Activated naive CD4-positive, alpha-beta T cell treated with anti-CD3 and anti-CD28 coated beads, Interleukin-2, amount 10 ng/mL, durations not matched to agents 7 days and 5 days (primary cell): ENCODE results near the gene SHISA4.
"Not testable (repeated sequence)": the region's sequence is repeated elsewhere in the genome, so short reads cannot be mapped to it uniquely, and the experiment has no call there.

Experiments
- CTCF ChIA-PET: fragments of 350-600 bp; sonication (Branson Sonifier 250); formaldehyde crosslinking; loops from one replicate; lab custom pipeline; 2021; ENCODE audit warnings: antibody characterized with exemption; lab: Charles Lee
- DNase-seq: peaks from one replicate; pipeline ENCODE4 v3.0.0-alpha.2; 2020
- H3K27ac Mint-ChIP-seq: one replicate; pipeline ENCODE4 v1.8.0; 2021; ENCODE audit warnings: mild to moderate bottlenecking, moderate library complexity, mixed read lengths
- H3K27me3 Mint-ChIP-seq: one replicate; pipeline ENCODE4 v1.8.0; 2021; ENCODE audit warnings: mild to moderate bottlenecking, mixed read lengths
- H3K36me3 Mint-ChIP-seq: one replicate; pipeline ENCODE4 v1.8.0; 2021; ENCODE audit warnings: mixed read lengths
- H3K4me1 Mint-ChIP-seq: one replicate; pipeline ENCODE4 v1.8.0; 2021; ENCODE audit warnings: mixed read lengths
- H3K4me3 Mint-ChIP-seq: one replicate; pipeline ENCODE4 v1.8.0; 2021; ENCODE audit warnings: mild to moderate bottlenecking, moderate library complexity, mixed read lengths
- H3K9me3 Mint-ChIP-seq: one replicate; pipeline ENCODE4 v1.8.0; 2021; ENCODE audit warnings: mixed read lengths

SHISA4 gene

DNA sequence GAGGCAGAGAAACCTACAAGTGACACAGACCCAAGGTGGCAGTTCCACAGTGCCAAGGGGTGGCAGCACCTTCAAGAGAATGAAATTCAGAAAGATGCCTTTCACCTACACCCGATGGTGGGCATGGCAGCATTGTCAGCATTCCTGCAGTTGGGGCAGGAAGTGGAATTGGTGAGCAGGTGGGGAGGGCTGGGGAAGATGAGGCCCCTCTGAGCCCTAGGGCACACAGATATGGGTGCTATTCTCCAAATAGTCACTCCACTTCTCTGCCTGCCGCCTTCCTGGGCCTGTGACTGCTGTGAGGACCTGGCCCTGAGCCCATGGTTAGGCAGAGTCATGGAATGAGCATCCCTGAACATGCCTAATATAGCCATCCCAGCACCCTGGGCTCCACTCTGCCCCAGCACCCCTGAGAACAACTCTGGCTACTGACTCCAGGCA is 8.3 kb downstream of the SHISA4 start:
- no peak for DNase-seq
- Mint-ChIP-seq H3K36me3 (no peaks in the 10 kb centered on the region), H3K27ac (no peak overlapping the region), H3K27me3 (peaks cover 37% of the 10 kb centered on the region), H3K4me1 (peaks cover 23% of the 10 kb centered on the region), H3K4me3 (no peak overlapping the region), H3K9me3 (no peaks in the 10 kb centered on the region)
- CTCF ChIA-PET = interaction anchor here (0.9 to 3.9 kb wide), 15 partner anchors 10 to 335 kb away, joined by 3 to 81 read pairs (median 9); partner anchors contain the start of gene TIMM17A

DNA sequence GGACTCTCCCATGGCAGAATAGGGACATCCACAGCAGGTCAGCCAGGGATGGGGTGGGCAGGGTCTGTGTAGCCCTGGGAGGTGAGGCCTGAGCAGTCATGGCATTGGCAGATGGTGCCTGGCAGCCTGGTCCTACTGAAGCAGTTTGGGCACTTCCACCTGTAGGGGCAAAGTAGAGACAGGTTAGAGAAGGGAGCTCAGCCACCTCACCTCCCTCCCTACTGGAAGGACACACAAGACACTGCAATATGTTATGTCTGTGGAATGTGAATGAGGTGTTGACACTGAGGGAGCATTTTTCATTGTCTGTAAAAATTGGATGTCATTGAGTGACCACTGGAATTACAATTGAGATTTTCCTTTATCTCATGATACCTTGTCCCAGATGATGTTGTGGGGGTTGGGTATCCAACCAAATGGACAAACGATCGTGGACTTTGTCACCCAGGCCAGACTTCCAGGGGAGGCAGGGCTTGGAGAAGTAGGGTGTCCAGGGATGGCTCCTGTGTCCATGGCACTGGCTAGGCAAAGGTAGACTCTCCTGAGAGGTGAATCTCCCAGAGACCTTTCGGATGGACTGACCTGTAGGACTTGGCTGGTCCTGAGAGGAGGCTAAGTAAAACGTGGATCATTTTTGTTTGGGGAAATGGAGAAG is 9.7 kb downstream of the SHISA4 start:
- no peak for DNase-seq
- CTCF ChIA-PET = interaction anchor here (0.8 to 1.6 kb wide), 5 partner anchors 10 to 101 kb away, joined by 3 to 5 read pairs (median 3); partner anchors contain the start of gene TIMM17A
- Mint-ChIP-seq H3K27me3 (peaks cover 37% of the 10 kb centered on the region), H3K27ac (no peak overlapping the region), H3K4me3 (no peak overlapping the region), H3K36me3 (no peaks in the 10 kb centered on the region), H3K9me3 (no peaks in the 10 kb centered on the region), H3K4me1 (peaks cover 23% of the 10 kb centered on the region)

DNA sequence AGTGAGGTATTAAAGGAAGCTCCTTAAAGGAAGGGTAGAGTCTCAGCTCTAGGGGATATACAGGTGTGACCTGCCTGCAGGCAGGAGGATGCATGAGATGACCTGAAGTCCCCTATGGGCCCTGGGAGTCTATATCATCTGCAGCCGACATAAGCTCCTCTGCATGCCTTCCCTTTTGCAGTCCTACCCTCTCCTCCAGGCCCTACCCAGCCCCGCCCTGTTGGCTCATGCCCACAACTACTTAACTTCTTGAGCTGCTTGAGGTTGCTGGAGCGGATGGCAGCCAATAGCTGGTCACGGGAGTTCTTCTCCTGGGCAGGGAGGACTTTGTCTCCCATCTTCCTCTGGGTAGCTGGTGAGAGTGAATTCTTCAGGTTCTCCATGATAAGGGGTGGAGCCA is 10.3 kb downstream of the SHISA4 start:
- no peaks in the 10 kb centered on the region for H3K36me3 Mint-ChIP-seq
- peaks cover 23% of the 10 kb centered on the region for H3K4me1 Mint-ChIP-seq
- H3K4me3 Mint-ChIP-seq = no peak overlapping the region
- H3K9me3 Mint-ChIP-seq = no peaks in the 10 kb centered on the region
- no peak overlapping the region for H3K27ac Mint-ChIP-seq
- peaks cover 35% of the 10 kb centered on the region for H3K27me3 Mint-ChIP-seq
- DNase-seq = no peak
- CTCF ChIA-PET = interaction anchor here (0.9 to 1.2 kb wide), 3 partner anchors 74 to 237 kb away, joined by 3 to 4 read pairs (median 3); no protein-coding TSS in a partner anchor

DNA sequence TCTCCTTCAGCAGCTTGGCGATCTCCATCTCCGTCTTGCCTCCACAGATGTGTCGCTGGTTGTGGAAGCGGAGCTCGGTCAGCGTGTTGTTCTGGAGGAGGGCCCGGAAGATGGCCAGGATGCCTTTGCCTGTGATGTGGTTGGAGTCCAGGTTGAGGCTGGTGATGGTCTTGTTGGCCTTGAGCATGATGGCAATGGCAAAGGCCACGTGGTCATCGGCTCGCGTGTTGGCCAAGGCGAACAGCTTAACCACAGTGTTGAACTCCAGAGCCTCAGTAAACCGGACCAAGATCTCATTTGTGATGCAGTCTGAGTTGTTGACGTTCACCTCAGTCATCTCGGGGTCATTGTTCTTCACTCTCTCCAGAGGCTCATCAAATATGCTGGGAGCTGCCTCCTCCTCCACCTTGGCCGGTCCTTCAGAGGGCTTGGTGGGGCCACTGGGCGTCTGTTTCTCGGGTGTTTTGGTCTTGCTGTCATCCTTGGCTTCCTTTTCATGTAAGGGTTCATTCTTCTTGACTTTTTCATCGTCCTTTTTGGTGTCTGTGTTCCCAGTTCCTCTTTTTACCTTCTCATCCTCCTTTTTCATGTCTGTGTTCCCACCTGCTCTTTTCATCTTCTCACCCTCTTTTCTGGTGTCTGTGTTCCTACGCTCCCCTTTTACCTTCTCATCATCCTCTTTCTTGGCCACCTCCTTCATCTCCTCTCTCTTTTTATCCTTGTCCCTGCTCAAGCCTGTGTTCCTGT is 11.2 kb downstream of the SHISA4 start:
- no peak overlapping the region for H3K4me3 Mint-ChIP-seq

DNA sequence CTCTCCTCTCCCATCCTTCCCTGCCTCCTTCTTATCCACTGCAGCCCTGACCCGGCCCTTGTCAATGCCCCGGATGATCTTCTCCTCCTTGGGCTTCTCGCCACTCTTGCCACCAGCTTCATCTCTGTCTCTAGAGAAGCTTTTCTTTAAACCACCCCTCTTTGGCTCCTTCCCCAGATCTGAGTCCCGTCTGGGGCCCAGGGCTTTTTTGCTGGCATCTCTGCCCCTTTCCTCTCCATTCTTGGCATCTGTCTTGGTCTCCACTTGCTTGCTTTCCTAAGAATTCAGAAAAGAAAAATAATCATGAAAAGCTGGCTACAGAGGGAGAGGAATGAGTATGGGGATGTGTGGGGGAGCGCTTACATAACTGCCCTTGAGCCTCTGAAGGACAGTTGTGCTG is 11.8 kb downstream of the SHISA4 start:
- no peak overlapping the region for H3K27ac Mint-ChIP-seq
- CTCF ChIA-PET = interaction anchor here (0.8 kb wide), 1 partner anchor 23 kb away, joined by 3 read pairs; no protein-coding TSS in a partner anchor

More for the DNA sequence above, 11.2 kb downstream of the SHISA4 start:
- DNase-seq = no peak
- CTCF ChIA-PET = interaction anchor here (1.2 kb wide), 2 partner anchors 100 to 236 kb away, joined by 3 to 4 read pairs; no protein-coding TSS in a partner anchor
- Mint-ChIP-seq H3K27me3 (peaks cover 40% of the 10 kb centered on the region), H3K27ac (no peak overlapping the region), H3K36me3 (no peaks in the 10 kb centered on the region), H3K9me3 (no peaks in the 10 kb centered on the region), H3K4me1 (peaks cover 15% of the 10 kb centered on the region)

DNA sequence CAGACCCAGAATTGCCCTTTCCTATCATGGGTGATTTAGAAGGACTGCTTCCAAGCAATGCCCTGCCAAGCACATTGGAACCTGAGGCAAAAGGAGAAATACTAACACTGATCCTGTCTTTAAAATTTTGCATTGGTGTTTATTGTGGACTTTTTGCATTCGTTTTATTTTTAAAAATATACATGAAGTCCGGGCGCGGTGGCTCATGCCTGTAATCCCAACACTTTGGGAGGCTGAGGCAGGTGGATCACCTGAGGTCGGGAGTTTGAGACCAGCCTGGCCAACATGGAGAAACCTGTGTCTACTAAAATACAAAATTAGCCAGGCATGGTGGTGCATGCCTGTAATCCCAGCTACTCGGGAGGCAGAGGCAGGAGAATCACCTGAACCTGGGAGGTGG is 12.3 kb downstream of the SHISA4 start:
- not testable (repeated sequence) for H3K27ac Mint-ChIP-seq, DNase-seq, H3K9me3 Mint-ChIP-seq, H3K36me3 Mint-ChIP-seq, H3K4me3 Mint-ChIP-seq
- Mint-ChIP-seq H3K4me1 (peaks cover 12% of the 10 kb centered on the region), H3K27me3 (peaks cover 42% of the 10 kb centered on the region)
- CTCF ChIA-PET = interaction anchor here (0.8 kb wide), 1 partner anchor 23 kb away, joined by 3 read pairs; no protein-coding TSS in a partner anchor

More for the DNA sequence above, 11.8 kb downstream of the SHISA4 start:
- H3K36me3 Mint-ChIP-seq = no peaks in the 10 kb centered on the region
- no peak overlapping the region for H3K4me3 Mint-ChIP-seq
- no peak for DNase-seq
- no peaks in the 10 kb centered on the region for H3K9me3 Mint-ChIP-seq
- peaks cover 14% of the 10 kb centered on the region for H3K4me1 Mint-ChIP-seq
- H3K27me3 Mint-ChIP-seq = peaks cover 43% of the 10 kb centered on the region

DNA sequence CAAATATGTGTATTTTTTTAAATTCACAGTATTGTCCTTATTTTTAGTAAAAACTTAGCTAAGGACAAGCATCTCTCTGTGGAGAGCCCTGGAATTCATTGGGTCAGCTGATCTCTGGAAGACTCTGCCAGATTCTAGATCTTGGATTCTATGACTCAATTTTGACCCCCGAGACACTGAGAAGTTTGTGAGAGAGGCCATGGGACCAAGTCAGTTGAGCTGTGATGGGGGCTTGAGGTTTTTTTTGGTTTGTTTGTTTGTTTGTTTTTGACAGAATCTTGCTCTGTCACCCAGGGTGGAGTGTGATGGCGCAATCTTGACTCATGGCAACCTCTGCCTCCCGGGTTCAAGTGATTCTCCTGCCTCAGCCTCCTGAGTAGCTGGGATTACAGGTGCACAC is 13.5 kb downstream of the SHISA4 start:
- CTCF ChIA-PET = no interaction called here
- no peaks in the 10 kb centered on the region for H3K36me3 Mint-ChIP-seq
- H3K27me3 Mint-ChIP-seq = peaks cover 42% of the 10 kb centered on the region
- no peak overlapping the region for H3K4me3 Mint-ChIP-seq
- H3K9me3 Mint-ChIP-seq = no peaks in the 10 kb centered on the region
- no peak for DNase-seq
- no peak overlapping the region for H3K27ac Mint-ChIP-seq
- peaks cover 4% of the 10 kb centered on the region for H3K4me1 Mint-ChIP-seq

DNA sequence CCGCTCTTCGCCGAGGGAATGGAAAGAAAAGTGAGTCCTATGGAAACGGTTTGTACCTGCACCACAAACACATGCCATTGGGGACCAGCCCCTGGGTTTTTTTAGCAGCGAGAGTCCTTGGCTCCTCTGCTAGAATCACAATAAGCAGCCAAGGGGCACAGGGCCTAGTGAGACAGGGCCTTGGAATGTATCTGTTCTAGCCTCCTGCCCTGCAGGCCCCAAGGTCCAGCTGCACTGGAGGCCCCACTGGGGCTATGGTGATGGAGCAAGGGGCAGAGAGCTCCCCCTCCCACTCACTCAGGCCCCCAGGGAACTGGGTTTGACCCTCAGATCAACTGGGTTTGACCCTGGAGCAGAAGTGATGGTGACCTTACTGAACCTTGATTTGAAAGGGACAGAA is 14.4 kb downstream of the SHISA4 start:
- Mint-ChIP-seq H3K4me1 (peaks cover 4% of the 10 kb centered on the region), H3K9me3 (no peaks in the 10 kb centered on the region), H3K27ac (no peak overlapping the region), H3K36me3 (no peaks in the 10 kb centered on the region), H3K27me3 (peaks cover 46% of the 10 kb centered on the region), H3K4me3 (no peak overlapping the region)
- DNase-seq = no peak
- CTCF ChIA-PET = interaction anchor here (0.7 kb wide), 1 partner anchor 7 kb away, joined by 4 read pairs; no protein-coding TSS in a partner anchor

DNA sequence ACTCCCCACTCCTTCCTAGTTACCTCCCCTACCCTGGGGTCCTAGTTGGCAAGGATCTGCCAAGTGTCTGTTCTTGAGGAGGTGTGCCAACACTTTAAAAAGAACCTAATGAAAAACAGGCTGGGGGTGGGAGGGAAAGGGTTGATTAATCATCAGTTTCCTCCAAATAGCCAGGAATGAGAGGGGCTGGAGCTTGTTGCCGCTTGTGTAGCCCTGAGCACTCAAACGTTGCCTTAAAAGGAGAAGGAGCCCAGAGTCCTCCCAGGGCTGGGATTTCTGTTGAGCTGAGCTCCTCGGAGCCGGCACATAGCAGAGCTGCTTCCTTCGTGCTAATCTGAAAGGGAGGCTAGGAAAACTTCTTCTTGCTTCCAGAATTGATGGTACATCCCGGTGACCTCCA is 15.9 kb downstream of the SHISA4 start:
- H3K27me3 Mint-ChIP-seq = peaks cover 51% of the 10 kb centered on the region
- no peaks in the 10 kb centered on the region for H3K36me3 Mint-ChIP-seq
- peaks cover 4% of the 10 kb centered on the region for H3K4me1 Mint-ChIP-seq
- H3K27ac Mint-ChIP-seq = no peak overlapping the region
- DNase-seq = no peak
- no peaks in the 10 kb centered on the region for H3K9me3 Mint-ChIP-seq
- no peak overlapping the region for H3K4me3 Mint-ChIP-seq
- CTCF ChIA-PET = no interaction called here

DNA sequence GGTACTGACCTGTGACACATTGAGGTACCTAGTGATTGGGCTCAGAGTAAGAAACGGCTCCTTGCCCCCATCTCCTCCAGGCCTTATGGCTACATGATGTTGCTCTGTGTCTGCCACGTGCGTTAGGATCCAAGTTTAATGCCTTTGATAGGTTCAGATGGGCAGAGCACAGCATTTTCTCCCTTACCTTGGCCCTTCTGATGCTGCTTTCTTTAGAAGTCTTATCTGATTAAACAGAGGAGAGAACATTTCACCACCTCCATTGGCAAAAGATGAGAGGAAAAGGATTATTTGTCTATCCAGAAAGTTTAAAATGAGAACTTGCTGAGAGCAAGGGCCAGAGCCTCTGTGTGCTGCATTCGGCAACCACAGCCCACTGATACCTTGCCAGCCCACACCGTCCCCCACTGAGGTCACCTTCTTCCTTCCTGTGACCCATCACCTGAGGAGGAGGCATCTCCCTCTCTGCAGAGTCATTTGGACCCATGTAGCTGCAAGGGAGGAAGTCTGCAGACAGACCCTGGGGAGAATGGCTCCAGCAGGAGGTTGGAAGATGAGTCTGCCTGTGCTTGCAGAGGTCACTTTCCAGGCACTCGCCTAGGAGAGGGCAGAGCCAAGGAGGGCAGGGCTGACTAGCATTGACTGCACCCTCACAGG is 16.7 kb downstream of the SHISA4 start:
- DNase-seq = no peak
- CTCF ChIA-PET = interaction anchor here (2.9 kb wide), 1 partner anchor 10 kb away, joined by 13 read pairs; no protein-coding TSS in a partner anchor
- peaks cover 4% of the 10 kb centered on the region for H3K4me1 Mint-ChIP-seq
- H3K9me3 Mint-ChIP-seq = no peaks in the 10 kb centered on the region
- no peak overlapping the region for H3K4me3 Mint-ChIP-seq
- H3K27me3 Mint-ChIP-seq = peaks cover 51% of the 10 kb centered on the region
- H3K27ac Mint-ChIP-seq = peak overlapping the region; percentile 24
- H3K36me3 Mint-ChIP-seq = no peaks in the 10 kb centered on the region

DNA sequence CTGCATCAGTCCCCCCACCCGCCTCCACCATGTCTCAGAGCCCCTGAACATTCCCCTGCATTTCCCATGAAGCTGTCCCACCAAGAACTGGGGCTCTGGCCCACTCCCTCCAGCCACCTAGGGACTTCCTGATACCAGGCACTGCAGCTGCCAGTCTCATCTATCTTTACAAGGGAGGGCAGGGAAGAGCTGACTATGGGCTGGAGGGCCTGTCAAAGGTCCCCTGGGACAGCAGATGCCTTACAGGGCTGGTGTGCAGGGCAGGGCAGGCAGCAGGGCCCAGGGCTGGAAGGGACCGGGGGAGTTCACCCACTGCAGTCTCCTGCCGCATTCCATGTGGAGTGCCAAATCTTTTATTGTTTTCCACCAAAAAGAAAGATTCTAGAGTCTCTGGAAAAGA is 17.6 kb downstream of the SHISA4 start:
- CTCF ChIA-PET = interaction anchor here (2.9 kb wide), 1 partner anchor 11 kb away, joined by 13 read pairs; no protein-coding TSS in a partner anchor
- Mint-ChIP-seq H3K4me3 (no peak overlapping the region), H3K36me3 (no peaks in the 10 kb centered on the region), H3K27ac (no peak overlapping the region), H3K27me3 (peaks cover 51% of the 10 kb centered on the region), H3K4me1 (peaks cover 4% of the 10 kb centered on the region), H3K9me3 (no peaks in the 10 kb centered on the region)
- no peak for DNase-seq

DNA sequence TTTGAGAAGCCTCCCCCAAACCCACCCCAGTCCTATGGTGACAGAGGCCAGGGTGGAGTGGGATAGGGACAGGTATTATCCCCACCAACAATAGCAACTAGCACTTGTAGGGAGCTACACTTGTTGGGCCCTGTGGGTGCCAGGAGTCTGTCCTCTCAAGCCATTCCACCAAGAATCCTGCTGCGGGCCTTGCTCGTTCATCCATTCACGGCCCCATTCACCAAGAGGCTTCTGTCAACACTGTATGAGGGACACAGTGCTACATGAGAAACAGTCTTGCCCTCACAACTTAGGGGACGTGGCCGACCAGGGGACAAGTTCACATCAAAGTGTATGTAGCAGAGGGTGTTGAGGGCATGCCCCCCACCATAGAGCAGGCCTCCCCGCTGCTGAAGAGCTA is 18.9 kb downstream of the SHISA4 start:
- H3K36me3 Mint-ChIP-seq = no peaks in the 10 kb centered on the region
- H3K27ac Mint-ChIP-seq = no peak overlapping the region
- H3K4me3 Mint-ChIP-seq = no peak overlapping the region
- peaks cover 45% of the 10 kb centered on the region for H3K27me3 Mint-ChIP-seq
- H3K9me3 Mint-ChIP-seq = no peaks in the 10 kb centered on the region
- CTCF ChIA-PET = interaction anchor here (2.9 kb wide), 1 partner anchor 12 kb away, joined by 13 read pairs; no protein-coding TSS in a partner anchor
- no peak for DNase-seq
- peaks cover 4% of the 10 kb centered on the region for H3K4me1 Mint-ChIP-seq

DNA sequence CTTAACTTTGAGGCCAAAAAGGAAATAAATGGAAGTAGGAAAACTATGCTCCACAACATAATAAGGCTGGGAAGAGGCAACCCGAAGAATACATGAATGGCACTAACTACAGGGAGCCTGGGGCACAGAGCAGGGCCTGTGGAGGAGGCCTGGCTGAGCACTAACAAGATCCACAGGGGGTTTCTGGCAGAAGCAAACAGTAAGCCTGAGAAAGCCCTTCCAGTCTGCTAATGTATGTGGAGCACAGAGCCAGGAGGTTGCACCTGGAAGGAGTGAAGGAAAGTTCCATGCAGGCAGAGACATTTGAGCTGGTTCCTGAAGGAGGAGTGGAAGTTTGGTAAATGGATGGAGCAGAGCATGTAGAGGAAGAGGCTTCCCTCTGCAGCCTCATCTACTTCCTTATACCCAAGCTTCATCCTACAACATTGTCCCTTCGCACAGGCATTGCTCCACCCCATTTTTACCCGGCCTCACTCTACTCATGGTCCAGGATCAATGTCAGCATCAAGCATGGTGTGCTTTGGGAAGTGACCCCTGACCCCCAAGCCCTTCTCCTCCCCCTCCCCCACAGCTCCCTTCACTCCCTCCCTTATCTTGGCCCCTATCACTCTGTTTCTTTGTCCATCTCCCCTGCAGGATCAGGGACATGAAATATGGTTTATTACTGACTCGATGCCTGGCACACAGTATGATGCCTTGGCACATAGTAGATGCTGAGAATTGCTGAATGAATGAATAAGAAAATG is 23.3 kb downstream of the SHISA4 start:
- DNase-seq = no peak
- Mint-ChIP-seq H3K36me3 (no peaks in the 10 kb centered on the region), H3K27ac (no peak overlapping the region), H3K27me3 (peaks cover 40% of the 10 kb centered on the region), H3K9me3 (no peaks in the 10 kb centered on the region), H3K4me3 (no peak overlapping the region), H3K4me1 (no peaks in the 10 kb centered on the region)
- CTCF ChIA-PET = interaction anchor here (0.8 to 1.8 kb wide), 2 partner anchors 16 to 17 kb away, joined by 3 to 5 read pairs; no protein-coding TSS in a partner anchor
